ENCODE results near the gene DMD. TPM values are rescaled to one million over a fixed set of nuclear protein-coding genes. Genes with fewer than 3 reads are reported as not detected.

The DMD gene
- total and polyA plus RNA-seq, 2 experiments from 2014 or later, result 73.5 to 90.7 TPM

DNA sequence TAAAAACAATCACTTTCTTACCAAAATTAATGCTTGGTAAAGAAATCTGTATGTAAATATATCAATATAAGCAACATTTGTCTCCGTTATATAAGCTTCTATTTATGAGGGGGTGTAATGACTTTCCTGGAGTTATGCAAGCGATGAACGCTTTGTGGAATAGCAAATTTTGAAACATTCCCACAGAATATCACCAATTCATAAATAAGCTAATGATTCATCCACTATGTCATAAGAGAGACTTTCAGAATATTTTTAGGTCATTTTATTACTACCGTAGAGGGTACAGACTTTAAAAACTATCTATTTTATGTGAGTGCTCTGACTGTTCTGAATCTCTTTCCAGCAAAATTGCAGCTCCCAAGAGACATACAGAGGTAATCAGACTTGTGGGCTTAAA lies 1960.0 kb downstream of the DMD start:
- DNase-seq (ENCODE audit: low read depth in 1 of 2, low spot score in 1 of 2), result no peak
- Histone ChIP-seq H3K27ac (no peak overlapping the region), H3K4me1 (ENCODE audit: low read depth) (no peaks in the 10 kb centered on the region), H3K4me3 (no peak overlapping the region), H3K27me3 (no peaks in the 10 kb centered on the region), H3K36me3 (no peaks in the 10 kb centered on the region), H3K9me3 (ENCODE audit: low read depth) (no peaks in the 10 kb centered on the region)
- TF ChIP-seq, protein P1, sequence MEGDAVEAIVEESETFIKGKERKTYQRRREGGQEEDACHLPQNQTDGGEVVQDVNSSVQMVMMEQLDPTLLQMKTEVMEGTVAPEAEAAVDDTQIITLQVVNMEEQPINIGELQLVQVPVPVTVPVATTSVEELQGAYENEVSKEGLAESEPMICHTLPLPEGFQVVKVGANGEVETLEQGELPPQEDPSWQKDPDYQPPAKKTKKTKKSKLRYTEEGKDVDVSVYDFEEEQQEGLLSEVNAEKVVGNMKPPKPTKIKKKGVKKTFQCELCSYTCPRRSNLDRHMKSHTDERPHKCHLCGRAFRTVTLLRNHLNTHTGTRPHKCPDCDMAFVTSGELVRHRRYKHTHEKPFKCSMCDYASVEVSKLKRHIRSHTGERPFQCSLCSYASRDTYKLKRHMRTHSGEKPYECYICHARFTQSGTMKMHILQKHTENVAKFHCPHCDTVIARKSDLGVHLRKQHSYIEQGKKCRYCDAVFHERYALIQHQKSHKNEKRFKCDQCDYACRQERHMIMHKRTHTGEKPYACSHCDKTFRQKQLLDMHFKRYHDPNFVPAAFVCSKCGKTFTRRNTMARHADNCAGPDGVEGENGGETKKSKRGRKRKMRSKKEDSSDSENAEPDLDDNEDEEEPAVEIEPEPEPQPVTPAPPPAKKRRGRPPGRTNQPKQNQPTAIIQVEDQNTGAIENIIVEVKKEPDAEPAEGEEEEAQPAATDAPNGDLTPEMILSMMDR (IDR thresholded peaks at IDR 0.05; ENCODE audit: low read depth, low read length), result no peak

DNA sequence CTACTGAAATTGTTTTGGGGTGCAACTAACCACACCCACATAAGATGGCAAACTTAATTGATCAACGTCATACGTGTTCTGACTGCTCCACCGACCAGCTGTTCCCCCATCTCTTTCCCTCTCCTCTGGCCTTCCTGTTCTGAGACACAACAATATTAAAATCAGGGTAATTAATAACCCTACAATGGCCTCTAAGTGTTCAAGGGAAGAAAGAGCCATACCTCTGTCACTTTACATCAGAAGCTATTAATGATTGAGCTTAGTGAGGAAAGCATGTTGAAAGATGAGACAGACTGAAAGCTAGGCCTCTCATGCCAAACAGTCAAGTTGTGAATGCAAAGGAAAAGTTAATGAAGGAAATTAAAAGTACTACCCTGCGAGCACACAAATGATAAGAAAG lies 1965.6 kb downstream of the DMD start:
- no peaks in the 10 kb centered on the region for H3K36me3 ChIP-seq
- TF ChIP-seq, protein P1 (IDR thresholded peaks at IDR 0.05; ENCODE audit: low read depth, low read length), result no peak
- no peaks in the 10 kb centered on the region for H3K27me3 ChIP-seq
- no peak overlapping the region for H3K27ac ChIP-seq
- no peaks in the 10 kb centered on the region for H3K9me3 ChIP-seq (ENCODE audit: low read depth)
- H3K4me3 ChIP-seq, result no peak overlapping the region
- no peak for DNase-seq (ENCODE audit: low read depth in 1 of 2, low spot score in 1 of 2)
- no peaks in the 10 kb centered on the region for H3K4me1 ChIP-seq (ENCODE audit: low read depth)

DNA sequence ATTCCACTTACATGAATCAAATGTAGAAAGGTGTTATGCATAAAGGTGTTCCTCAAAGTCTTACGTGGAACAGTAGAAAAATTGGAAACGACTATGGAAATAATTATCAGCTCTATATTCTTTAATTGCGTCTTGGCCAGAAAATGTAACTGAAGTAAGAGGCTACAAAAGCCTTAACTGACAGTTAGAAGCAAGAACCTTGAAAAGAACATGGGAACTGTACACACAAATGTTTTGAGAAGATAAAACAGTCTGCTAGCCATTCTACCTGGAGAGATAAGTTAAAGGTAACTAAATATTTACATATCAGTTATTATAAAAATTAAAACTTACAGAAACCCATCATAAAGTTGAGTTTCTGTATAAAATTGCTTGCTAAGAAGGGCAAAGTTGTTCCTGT lies 1967.5 kb downstream of the DMD start:
- Histone ChIP-seq H3K27me3 (no peaks in the 10 kb centered on the region), H3K4me1 (ENCODE audit: low read depth) (no peaks in the 10 kb centered on the region), H3K36me3 (no peaks in the 10 kb centered on the region), H3K4me3 (no peak overlapping the region), H3K27ac (no peak overlapping the region), H3K9me3 (ENCODE audit: low read depth) (no peaks in the 10 kb centered on the region)
- DNase-seq (ENCODE audit: low read depth in 1 of 2, low spot score in 1 of 2), result no peak
- TF ChIP-seq, protein P1 (IDR thresholded peaks at IDR 0.05; ENCODE audit: low read depth, low read length), result no peak

DNA sequence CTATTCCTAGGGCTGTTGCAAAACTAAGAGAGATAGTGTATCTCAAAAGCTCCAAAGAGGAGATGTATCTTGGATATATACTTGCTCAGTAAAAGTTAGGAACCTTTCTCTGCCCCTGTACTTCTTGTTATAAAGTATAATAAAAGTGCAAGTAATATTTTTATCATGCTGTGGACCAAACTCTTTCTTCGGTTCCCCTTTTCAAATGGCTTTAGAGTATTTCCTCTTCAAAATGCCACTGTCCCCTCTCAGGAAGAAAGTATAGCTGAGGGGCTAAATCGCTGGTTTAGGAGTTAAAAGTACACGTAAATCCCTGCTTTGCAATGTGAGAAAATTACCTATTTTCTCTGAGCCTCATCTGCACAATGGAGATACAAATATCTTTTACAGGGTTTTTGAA lies 1970.4 kb downstream of the DMD start:
- Histone ChIP-seq H3K27me3 (no peaks in the 10 kb centered on the region), H3K36me3 (no peaks in the 10 kb centered on the region), H3K27ac (no peak overlapping the region), H3K4me1 (ENCODE audit: low read depth) (no peaks in the 10 kb centered on the region), H3K9me3 (ENCODE audit: low read depth) (no peaks in the 10 kb centered on the region), H3K4me3 (no peak overlapping the region)
- no peak for DNase-seq (ENCODE audit: low read depth in 1 of 2, low spot score in 1 of 2)
- TF ChIP-seq, protein P1 (IDR thresholded peaks at IDR 0.05; ENCODE audit: low read depth, low read length), result no peak

DNA sequence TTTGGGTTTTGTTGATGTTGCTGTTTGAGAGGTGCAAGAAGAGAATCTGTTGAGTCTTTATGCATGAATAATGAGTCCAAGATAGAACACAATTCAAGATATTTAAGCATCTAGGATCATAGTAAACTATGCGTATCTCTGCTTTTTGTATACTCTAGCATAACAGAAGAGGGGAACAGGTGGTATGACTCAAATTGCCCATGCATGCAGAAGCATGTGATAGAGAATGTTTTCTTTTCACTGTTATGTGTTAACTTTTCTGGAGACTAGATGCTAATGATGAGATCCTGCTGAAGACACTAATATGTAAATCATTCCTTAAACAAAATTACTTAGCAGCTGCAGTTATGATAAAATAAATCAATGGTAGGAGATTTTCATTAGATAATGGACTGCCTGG lies 1974.2 kb downstream of the DMD start:
- Histone ChIP-seq H3K9me3 (ENCODE audit: low read depth) (no peaks in the 10 kb centered on the region), H3K36me3 (no peaks in the 10 kb centered on the region), H3K4me3 (no peak overlapping the region), H3K4me1 (ENCODE audit: low read depth) (no peaks in the 10 kb centered on the region), H3K27me3 (no peaks in the 10 kb centered on the region), H3K27ac (no peak overlapping the region)
- DNase-seq (ENCODE audit: low read depth in 1 of 2, low spot score in 1 of 2), result no peak
- TF ChIP-seq, protein P1 (IDR thresholded peaks at IDR 0.05; ENCODE audit: low read depth, low read length), result no peak

DNA sequence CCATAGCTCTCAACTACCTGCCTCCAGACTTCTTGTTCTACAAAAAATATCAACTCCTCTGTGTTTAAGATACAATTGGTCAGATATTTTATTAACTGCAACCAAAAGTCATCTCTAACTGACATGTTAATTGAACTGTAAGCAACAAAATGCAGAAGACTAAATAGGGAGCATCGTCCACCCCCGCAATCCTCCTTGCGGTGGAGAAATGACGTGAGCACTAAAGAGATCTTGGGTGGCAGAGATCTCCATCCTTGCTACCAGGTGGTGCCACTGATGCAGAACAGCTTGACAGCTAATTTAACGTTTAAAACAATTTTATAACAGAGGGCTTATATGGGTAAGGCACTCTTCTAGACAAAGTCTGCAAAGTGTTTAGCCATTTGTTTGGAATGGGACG lies 1975.1 kb downstream of the DMD start:
- Histone ChIP-seq H3K4me1 (ENCODE audit: low read depth) (no peaks in the 10 kb centered on the region), H3K27ac (no peak overlapping the region), H3K4me3 (no peak overlapping the region), H3K36me3 (no peaks in the 10 kb centered on the region), H3K9me3 (ENCODE audit: low read depth) (no peaks in the 10 kb centered on the region), H3K27me3 (no peaks in the 10 kb centered on the region)
- no peak for DNase-seq (ENCODE audit: low read depth in 1 of 2, low spot score in 1 of 2)
- TF ChIP-seq, protein P1 (IDR thresholded peaks at IDR 0.05; ENCODE audit: low read depth, low read length), result no peak

Data from cardiac muscle cell (in vitro differentiated cells and primary cell).